Nephron (organoid): ENCODE measurements around the gene GPX3.

ENCODE experiments used
- H3K27ac Mint-ChIP-seq, 3 experiments: 2 replicates each; pipeline ENCODE4 v1.8.0; 2020; ENCODE audit warnings: mixed read lengths in 3 of 3, mild to moderate bottlenecking in 2 of 3, moderate library complexity in 1 of 3
- H3K27me3 Mint-ChIP-seq: 2 replicates; pipeline ENCODE4 v1.8.0; 2021; ENCODE audit warnings: low read depth, mild to moderate bottlenecking, moderate library complexity, mixed read lengths
- H3K36me3 Mint-ChIP-seq: 2 replicates; pipeline ENCODE4 v1.8.0; 2020; ENCODE audit warnings: low read depth, mixed read lengths
- H3K4me1 Mint-ChIP-seq: 2 replicates; pipeline ENCODE4 v1.8.0; 2020; ENCODE audit warnings: mixed read lengths
- H3K4me3 Mint-ChIP-seq, 3 experiments: 2 replicates each; pipeline ENCODE4 v1.8.0; 2020; ENCODE audit warnings: mild to moderate bottlenecking in 3 of 3, mixed read lengths in 3 of 3, moderate library complexity in 2 of 3
- H3K9me3 Mint-ChIP-seq: 2 replicates; pipeline ENCODE4 v1.8.0; 2020; ENCODE audit warnings: mixed read lengths
- TF ChIP-seq, protein P1 (sequence below), 3 experiments: fragments of 200-600 bp; sonication (generic); IDR thresholded peaks; one replicate each; pipeline ENCODE4 v1.5.0; 2021; ENCODE audit warnings: antibody characterized with exemption in 3 of 3; ENCODE audit not compliant: unreplicated experiment in 3 of 3

Gene GPX3

DNA sequence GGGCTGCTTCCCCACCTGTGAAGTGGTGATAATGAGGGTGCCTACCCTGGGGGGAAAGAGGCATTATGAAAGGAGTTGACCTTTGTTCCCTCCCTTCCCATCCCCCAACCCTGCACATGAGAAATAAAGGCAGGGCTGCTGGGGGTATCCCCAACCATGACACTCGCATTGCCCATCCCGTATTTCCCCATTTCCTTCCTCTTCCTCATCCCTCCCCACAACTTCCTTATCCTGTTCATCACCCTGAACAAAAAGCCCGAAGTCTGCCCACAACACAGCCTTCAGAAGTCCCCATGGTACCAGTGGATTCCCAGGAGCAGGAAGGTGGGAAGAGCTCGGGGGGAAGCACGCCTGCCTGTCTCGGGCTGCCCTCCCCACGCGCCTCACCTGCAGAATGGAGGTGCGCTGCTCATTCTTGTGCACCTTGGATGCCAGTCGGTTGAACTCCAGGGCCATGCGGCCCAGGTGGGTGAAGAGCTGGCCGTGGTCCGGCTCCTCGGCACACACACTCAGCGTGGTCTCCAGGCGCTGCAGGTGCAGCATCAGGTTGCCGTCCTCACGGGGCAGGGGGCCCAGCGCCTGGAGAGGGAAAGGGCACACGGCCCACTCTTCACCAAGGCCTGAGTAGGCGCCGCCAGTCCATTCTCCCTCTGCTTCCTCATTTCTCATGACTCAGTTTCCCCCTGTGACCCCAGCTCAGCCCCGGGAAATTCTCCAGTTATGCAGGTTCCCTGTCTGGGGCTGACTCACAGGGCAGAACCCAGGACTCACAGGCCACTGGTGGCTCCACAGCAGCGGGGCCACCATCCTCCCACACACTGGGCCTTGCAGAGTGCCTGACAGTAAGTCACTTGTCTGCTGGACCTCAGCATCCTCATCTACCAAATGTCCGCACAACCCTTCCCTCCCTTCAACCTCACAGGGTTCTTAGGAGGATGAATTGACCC is 36.3 kb downstream of the GPX3 start:
- H3K4me1 Mint-ChIP-seq: peaks cover 12% of the 10 kb centered on the region
- H3K27me3 Mint-ChIP-seq: no peaks in the 10 kb centered on the region

DNA sequence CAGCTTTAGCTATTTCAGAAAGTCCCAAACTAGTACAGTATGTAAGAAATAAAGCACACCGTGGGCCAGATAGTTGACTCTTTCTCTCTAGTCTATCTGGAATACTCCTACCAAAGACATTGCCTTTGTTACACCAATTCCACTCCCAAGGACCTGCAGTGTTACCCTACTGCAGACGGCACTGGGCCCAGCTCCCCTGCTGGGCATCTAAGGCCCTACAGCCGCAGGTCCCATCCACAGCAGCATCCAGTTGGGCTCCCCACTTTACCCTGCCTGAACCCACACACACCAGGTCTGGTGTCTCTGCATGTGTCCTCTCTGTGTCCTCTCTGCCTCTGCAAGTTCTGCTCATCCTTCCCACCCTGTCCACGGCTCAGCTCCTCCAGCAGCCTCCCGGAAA is 37.9 kb downstream of the GPX3 start:
- H3K27me3 Mint-ChIP-seq: no peaks in the 10 kb centered on the region
- H3K4me1 Mint-ChIP-seq: peaks cover 18% of the 10 kb centered on the region
- peaks cover 40% of the 10 kb centered on the region for H3K36me3 Mint-ChIP-seq
- H3K4me3 Mint-ChIP-seq: no peak overlapping the region
- H3K27ac Mint-ChIP-seq: no peak overlapping the region
- TF ChIP-seq, protein P1, sequence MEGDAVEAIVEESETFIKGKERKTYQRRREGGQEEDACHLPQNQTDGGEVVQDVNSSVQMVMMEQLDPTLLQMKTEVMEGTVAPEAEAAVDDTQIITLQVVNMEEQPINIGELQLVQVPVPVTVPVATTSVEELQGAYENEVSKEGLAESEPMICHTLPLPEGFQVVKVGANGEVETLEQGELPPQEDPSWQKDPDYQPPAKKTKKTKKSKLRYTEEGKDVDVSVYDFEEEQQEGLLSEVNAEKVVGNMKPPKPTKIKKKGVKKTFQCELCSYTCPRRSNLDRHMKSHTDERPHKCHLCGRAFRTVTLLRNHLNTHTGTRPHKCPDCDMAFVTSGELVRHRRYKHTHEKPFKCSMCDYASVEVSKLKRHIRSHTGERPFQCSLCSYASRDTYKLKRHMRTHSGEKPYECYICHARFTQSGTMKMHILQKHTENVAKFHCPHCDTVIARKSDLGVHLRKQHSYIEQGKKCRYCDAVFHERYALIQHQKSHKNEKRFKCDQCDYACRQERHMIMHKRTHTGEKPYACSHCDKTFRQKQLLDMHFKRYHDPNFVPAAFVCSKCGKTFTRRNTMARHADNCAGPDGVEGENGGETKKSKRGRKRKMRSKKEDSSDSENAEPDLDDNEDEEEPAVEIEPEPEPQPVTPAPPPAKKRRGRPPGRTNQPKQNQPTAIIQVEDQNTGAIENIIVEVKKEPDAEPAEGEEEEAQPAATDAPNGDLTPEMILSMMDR (IDR thresholded peaks at IDR 0.05; ENCODE audit: unreplicated experiment in 3 of 3): no peak
- no peaks in the 10 kb centered on the region for H3K9me3 Mint-ChIP-seq

More for the DNA sequence above, 36.3 kb downstream of the GPX3 start:
- TF ChIP-seq, protein P1 (IDR thresholded peaks at IDR 0.05; ENCODE audit: unreplicated experiment in 3 of 3): no peak
- Mint-ChIP-seq H3K4me3 (no peak overlapping the region), H3K27ac (no peak overlapping the region), H3K9me3 (no peaks in the 10 kb centered on the region), H3K36me3 (peaks cover 39% of the 10 kb centered on the region)

DNA sequence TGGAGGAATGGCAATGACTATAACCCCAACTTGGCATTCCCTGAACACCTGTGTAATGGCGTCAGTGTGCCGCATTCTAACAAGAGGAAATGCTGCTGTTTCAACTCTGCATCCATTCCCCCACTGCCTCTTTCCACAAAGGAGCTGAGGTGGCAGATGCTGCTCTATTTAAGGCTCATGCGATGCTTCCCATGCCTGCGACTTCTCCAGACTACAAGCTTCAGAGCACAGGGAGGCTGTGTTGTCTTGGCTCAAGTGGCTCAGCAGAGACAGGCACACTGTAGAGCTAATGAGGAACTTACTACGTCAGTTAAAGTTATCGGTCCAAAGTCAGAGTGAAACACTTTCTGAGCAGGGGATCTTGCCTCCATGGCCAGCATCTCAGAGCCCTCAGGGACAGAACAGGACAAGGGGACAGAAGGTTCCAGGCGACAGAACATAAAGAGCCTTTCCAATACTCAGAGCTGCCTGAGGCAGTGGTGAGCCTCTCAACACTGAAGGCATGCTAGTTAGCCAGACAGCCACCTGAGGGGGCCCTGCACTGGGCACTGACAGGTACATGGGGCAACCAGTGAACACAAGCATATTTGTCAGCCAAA is 38.6 kb downstream of the GPX3 start:
- TF ChIP-seq, protein P1 (IDR thresholded peaks at IDR 0.05; ENCODE audit: unreplicated experiment in 3 of 3): no peak
- H3K27me3 Mint-ChIP-seq: no peaks in the 10 kb centered on the region
- peaks cover 40% of the 10 kb centered on the region for H3K36me3 Mint-ChIP-seq
- H3K4me3 Mint-ChIP-seq: no peak overlapping the region
- H3K4me1 Mint-ChIP-seq: peaks cover 25% of the 10 kb centered on the region
- H3K9me3 Mint-ChIP-seq: no peaks in the 10 kb centered on the region
- H3K27ac Mint-ChIP-seq: peak overlapping the region in 1 of 3 experiments; percentile 13

DNA sequence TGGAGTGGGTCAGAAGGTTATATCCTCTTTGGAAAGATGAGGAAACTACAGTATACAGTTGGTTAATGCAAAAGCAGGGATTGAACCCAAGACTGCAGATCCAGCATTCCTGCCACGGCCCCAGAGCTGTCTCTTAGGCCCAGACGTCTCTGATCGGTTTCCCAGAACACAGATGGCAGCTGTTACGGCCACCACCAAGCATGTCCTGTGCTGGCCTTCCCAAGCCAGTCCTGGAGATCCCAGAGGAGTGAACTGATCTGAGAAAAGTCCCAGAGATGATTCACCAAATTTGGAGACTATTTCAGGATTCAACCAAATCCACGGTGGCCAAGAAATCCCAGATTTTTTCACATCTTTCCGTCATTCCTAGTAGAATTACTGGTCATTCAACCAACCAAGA is 40.4 kb downstream of the GPX3 start:
- TF ChIP-seq, protein P1 (IDR thresholded peaks at IDR 0.05; ENCODE audit: unreplicated experiment in 3 of 3): no peak
- Mint-ChIP-seq H3K4me1 (peaks cover 33% of the 10 kb centered on the region), H3K27ac (no peak overlapping the region), H3K9me3 (no peaks in the 10 kb centered on the region), H3K27me3 (no peaks in the 10 kb centered on the region), H3K4me3 (no peak overlapping the region), H3K36me3 (peaks cover 30% of the 10 kb centered on the region)

DNA sequence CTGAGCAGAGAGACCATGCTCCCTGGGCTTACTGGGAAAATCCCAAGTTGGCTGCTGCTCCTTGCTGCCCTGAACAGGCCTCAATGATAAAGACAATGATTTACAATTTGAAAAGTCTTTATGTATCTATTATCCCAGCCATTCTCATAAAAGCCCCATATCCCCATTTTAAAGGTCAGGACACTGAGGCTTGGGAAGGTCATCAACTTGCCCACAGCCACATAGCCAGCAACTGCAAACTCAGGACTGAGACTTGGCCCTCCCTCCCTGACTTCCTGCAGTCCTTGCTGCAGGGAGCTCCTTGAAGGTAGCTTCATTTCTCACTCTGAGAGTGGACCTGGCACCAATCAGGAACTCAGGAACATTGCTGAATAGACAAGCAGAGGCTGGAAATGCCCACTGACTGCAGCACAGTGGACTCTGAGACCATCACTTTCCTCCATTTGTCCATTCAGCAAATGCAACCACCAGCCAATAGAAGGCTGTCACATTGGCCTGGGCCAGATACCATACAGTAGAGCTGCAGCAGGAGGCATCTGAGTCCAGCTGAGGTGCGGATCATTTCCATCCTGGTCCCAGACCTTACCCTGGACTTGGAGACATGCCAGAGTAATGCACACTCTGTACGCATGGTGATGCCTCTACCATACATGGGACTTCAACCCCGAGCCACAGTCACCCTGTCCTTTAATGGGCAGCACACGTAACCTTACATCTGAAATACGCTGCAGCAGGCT is 42.2 kb downstream of the GPX3 start:
- H3K36me3 Mint-ChIP-seq: peaks cover 21% of the 10 kb centered on the region
- no peaks in the 10 kb centered on the region for H3K9me3 Mint-ChIP-seq
- TF ChIP-seq, protein P1 (IDR thresholded peaks at IDR 0.05; ENCODE audit: unreplicated experiment in 3 of 3): no peak
- peak overlapping the region in 1 of 3 experiments; percentile 76 for H3K27ac Mint-ChIP-seq
- no peaks in the 10 kb centered on the region for H3K27me3 Mint-ChIP-seq
- no peak overlapping the region for H3K4me3 Mint-ChIP-seq
- peaks cover 46% of the 10 kb centered on the region for H3K4me1 Mint-ChIP-seq
